ENCODE results near the gene CREB5.
A peak's percentile ranks its signal among the peaks of the same experiment; 100 is the strongest.

CREB5 gene

GRCh38 chr7:28623863-28624262 is 211.5 kb downstream of the CREB5 start:
- Histone ChIP-seq H3K27ac (no peak overlapping the region), H3K79me2 (no peaks in the 10 kb centered on the region), H2AFZ (no peak overlapping the region), H3K27me3 (ENCODE audit: control insufficient read depth, insufficient read depth, low read length) (no peaks in the 10 kb centered on the region), H3K4me3 (ENCODE audit: low read depth, low read length) (no peak overlapping the region), H3K4me2 (ENCODE audit: low read length) (no peak overlapping the region), H3K36me3 (ENCODE audit: control insufficient read depth, insufficient read depth, low read length) (no peaks in the 10 kb centered on the region), H3K9ac (no peak overlapping the region), H3K4me1 (peaks cover 7% of the 10 kb centered on the region), H3K9me3 (ENCODE audit: control insufficient read depth, low read length) (no peaks in the 10 kb centered on the region)
- TF ChIP-seq, protein P1, sequence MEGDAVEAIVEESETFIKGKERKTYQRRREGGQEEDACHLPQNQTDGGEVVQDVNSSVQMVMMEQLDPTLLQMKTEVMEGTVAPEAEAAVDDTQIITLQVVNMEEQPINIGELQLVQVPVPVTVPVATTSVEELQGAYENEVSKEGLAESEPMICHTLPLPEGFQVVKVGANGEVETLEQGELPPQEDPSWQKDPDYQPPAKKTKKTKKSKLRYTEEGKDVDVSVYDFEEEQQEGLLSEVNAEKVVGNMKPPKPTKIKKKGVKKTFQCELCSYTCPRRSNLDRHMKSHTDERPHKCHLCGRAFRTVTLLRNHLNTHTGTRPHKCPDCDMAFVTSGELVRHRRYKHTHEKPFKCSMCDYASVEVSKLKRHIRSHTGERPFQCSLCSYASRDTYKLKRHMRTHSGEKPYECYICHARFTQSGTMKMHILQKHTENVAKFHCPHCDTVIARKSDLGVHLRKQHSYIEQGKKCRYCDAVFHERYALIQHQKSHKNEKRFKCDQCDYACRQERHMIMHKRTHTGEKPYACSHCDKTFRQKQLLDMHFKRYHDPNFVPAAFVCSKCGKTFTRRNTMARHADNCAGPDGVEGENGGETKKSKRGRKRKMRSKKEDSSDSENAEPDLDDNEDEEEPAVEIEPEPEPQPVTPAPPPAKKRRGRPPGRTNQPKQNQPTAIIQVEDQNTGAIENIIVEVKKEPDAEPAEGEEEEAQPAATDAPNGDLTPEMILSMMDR (IDR thresholded peaks at IDR 0.05): peak; percentile 42

DNA sequence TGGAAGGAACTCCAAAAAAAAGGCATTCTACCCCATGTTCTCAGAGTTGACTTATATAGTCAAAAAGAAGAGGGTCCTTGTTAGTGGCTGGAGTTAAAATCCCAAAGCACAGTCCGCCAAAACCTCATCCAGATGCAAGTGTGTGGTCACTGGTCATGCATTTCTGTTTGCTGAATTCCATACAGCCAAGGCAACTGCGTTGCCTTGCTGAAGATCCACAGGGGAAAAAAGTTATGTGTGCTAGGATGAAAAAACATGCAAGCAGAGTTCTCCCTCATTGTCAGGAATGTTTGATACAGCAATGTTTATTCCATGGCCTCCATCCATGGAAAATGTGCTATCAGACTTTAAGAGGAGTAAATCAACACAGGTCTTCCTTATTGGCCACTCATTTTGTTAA is 213.1 kb downstream of the CREB5 start:
- TF ChIP-seq, protein P1 (IDR thresholded peaks at IDR 0.05): no peak
- Histone ChIP-seq H3K36me3 (ENCODE audit: control insufficient read depth, insufficient read depth, low read length) (no peaks in the 10 kb centered on the region), H3K27ac (no peak overlapping the region), H3K9ac (no peak overlapping the region), H2AFZ (no peak overlapping the region), H3K4me1 (peaks cover 7% of the 10 kb centered on the region), H3K27me3 (ENCODE audit: control insufficient read depth, insufficient read depth, low read length) (no peaks in the 10 kb centered on the region), H3K9me3 (ENCODE audit: control insufficient read depth, low read length) (no peaks in the 10 kb centered on the region), H3K4me3 (ENCODE audit: low read depth, low read length) (no peak overlapping the region), H3K4me2 (ENCODE audit: low read length) (no peak overlapping the region), H3K79me2 (no peaks in the 10 kb centered on the region)

GRCh38 chr7:28626221-28626620 is 213.9 kb downstream of the CREB5 start:
- no peaks in the 10 kb centered on the region for H3K79me2 ChIP-seq
- TF ChIP-seq, protein P1 (IDR thresholded peaks at IDR 0.05): no peak
- no peak overlapping the region for H3K4me3 ChIP-seq (ENCODE audit: low read depth, low read length)
- no peak overlapping the region for H3K9ac ChIP-seq
- H3K4me2 ChIP-seq (ENCODE audit: low read length): no peak overlapping the region
- no peaks in the 10 kb centered on the region for H3K36me3 ChIP-seq (ENCODE audit: control insufficient read depth, insufficient read depth, low read length)
- H3K4me1 ChIP-seq: peaks cover 7% of the 10 kb centered on the region
- no peaks in the 10 kb centered on the region for H3K27me3 ChIP-seq (ENCODE audit: control insufficient read depth, insufficient read depth, low read length)
- H3K27ac ChIP-seq: no peak overlapping the region
- H3K9me3 ChIP-seq (ENCODE audit: control insufficient read depth, low read length): no peaks in the 10 kb centered on the region
- peak overlapping the region; percentile 45 for H2AFZ ChIP-seq

GRCh38 chr7:28626624-28627262 is 214.4 kb downstream of the CREB5 start:
- Histone ChIP-seq H3K27me3 (ENCODE audit: control insufficient read depth, insufficient read depth, low read length) (no peaks in the 10 kb centered on the region), H3K9ac (no peak overlapping the region)

More at GRCh38 chr7:28626624-28627262, 214.4 kb downstream of the CREB5 start:
- peaks cover 2% of the 10 kb centered on the region for H3K4me1 ChIP-seq
- peak overlapping the region; percentile 45 for H2AFZ ChIP-seq
- TF ChIP-seq, protein P1 (IDR thresholded peaks at IDR 0.05): peak; percentile 78
- H3K4me2 ChIP-seq (ENCODE audit: low read length): no peak overlapping the region
- H3K79me2 ChIP-seq: no peaks in the 10 kb centered on the region
- no peak overlapping the region for H3K27ac ChIP-seq
- H3K36me3 ChIP-seq (ENCODE audit: control insufficient read depth, insufficient read depth, low read length): no peaks in the 10 kb centered on the region
- no peaks in the 10 kb centered on the region for H3K9me3 ChIP-seq (ENCODE audit: control insufficient read depth, low read length)
- H3K4me3 ChIP-seq (ENCODE audit: low read depth, low read length): no peak overlapping the region
